Stimulated activated naive CD8-positive, alpha-beta T cell treated with anti-CD3 and anti-CD28 coated beads, Interleukin-15, Interleukin-2, amounts not matched to agents 100 ng/mL and 50 ng/mL, for 24 hours (primary cell): ENCODE measurements around the gene SNAI1.
"Not testable (repeated sequence)": the region's sequence is repeated elsewhere in the genome, so short reads cannot be mapped to it uniquely, and the experiment has no call there.

Experiments
- H3K27ac Mint-ChIP-seq: one replicate; pipeline ENCODE4 v1.8.0; 2021; ENCODE audit warnings: mild to moderate bottlenecking, mixed read lengths
- H3K27me3 Mint-ChIP-seq: one replicate; pipeline ENCODE4 v1.8.0; 2021; ENCODE audit warnings: mixed read lengths
- H3K36me3 Mint-ChIP-seq: one replicate; pipeline ENCODE4 v1.8.0; 2021; ENCODE audit warnings: low read depth, mixed read lengths
- H3K4me1 Mint-ChIP-seq: one replicate; pipeline ENCODE4 v1.8.0; 2021; ENCODE audit warnings: low read depth, mixed read lengths
- H3K4me3 Mint-ChIP-seq: one replicate; pipeline ENCODE4 v1.8.0; 2021; ENCODE audit warnings: mild to moderate bottlenecking, mixed read lengths
- H3K9me3 Mint-ChIP-seq: one replicate; pipeline ENCODE4 v1.8.0; 2021; ENCODE audit warnings: mixed read lengths

The SNAI1 gene

DNA sequence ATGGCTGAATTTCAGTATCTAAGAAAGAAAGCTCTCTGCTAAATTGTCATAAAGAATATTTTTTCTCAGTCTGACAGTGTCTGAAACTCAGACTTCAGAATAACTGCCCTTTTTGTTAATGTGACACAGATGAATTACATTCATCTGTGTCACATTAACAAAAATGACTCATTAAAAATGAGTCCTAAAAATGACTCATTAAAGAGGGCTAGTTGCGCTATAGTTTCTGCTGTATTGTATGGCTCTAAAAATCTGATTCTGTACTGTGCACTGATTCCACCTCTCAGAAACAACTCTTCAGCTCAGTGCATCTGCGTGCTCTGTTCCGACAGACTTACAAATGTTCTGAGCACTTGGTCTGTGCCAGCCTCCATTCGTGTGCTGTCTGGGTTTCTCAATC is 31.6 kb upstream of the SNAI1 start:
- no peaks in the 10 kb centered on the region for H3K27me3 Mint-ChIP-seq
- peak overlapping the region; percentile 49 for H3K27ac Mint-ChIP-seq
- no peaks in the 10 kb centered on the region for H3K9me3 Mint-ChIP-seq
- no peak overlapping the region for H3K4me3 Mint-ChIP-seq
- H3K4me1 Mint-ChIP-seq: peaks cover 17% of the 10 kb centered on the region
- H3K36me3 Mint-ChIP-seq: peaks cover 81% of the 10 kb centered on the region

DNA sequence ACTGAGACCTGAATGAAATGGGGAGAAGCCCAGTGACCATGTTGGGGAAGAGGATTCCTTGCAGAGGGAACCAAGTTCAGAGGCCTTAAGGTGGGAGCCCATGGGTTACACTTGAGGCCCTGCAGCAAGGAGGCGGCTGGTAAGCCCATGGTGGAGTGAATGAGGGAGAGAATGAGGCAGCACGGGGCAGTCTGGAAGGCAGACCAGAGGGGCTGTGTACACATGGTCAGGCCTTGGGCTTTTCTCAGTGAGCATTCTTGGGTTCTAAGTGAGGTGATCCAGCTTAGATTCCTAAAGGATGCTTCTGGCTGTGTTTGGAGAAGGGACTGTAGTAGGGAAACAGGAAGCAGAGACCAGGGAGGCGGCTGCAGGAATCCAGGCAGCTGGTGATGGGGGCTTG is 27.6 kb upstream of the SNAI1 start:
- Mint-ChIP-seq H3K27ac (no peak overlapping the region), H3K9me3 (no peaks in the 10 kb centered on the region), H3K36me3 (peaks cover 65% of the 10 kb centered on the region), H3K4me3 (no peak overlapping the region), H3K4me1 (peaks cover 27% of the 10 kb centered on the region), H3K27me3 (no peaks in the 10 kb centered on the region)

DNA sequence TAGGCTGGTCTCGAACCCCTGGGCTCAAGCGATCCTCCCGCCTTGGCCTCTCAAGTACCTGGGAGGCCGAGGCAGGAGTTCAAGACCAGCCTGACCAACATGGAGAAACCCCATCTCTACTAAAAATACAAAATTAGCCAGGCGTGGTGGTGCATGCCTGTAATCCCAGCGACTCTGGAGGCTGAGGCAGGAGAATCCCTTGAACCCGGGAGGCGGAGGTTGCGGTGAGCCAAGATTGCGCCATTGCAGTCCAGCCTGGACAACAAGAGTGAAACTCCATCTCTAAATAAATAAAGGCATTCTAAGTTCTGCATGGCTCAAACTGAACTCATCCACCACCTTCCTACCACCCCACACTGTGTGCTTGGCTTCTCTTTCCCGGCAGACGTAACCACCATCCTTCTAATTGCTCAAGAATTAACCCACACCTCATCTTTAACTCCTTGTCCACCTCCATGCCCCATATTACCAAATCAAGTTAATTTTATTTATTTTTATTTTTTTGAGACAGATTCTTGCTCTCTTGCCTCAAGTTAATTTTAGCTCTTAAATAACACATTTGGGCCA is 26.9 kb upstream of the SNAI1 start:
- H3K27ac Mint-ChIP-seq, H3K9me3 Mint-ChIP-seq, H3K27me3 Mint-ChIP-seq, H3K4me3 Mint-ChIP-seq: not testable (repeated sequence)
- Mint-ChIP-seq H3K36me3 (peaks cover 57% of the 10 kb centered on the region), H3K4me1 (peaks cover 23% of the 10 kb centered on the region)

DNA sequence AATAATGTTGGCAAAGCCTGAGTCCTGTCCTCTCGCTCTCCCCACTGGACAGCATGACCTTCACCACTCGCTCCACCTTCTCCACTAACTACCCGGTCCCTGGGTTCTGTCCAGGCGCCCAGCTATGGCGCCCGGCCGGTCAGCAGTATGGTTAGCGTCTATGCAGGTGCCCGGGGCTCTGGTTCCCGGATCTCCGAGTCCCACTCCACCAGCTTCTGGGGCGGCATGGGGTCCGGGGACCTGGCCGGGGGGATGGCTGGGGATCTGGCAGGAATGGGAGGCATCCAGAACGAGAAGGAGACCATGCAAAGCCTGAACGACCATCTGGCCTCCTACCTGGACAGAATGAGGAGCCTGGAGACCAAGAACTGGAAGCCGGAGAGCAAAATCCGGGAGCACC is 26.1 kb upstream of the SNAI1 start:
- Mint-ChIP-seq H3K4me1 (peaks cover 18% of the 10 kb centered on the region), H3K36me3 (peaks cover 55% of the 10 kb centered on the region), H3K4me3 (no peak overlapping the region), H3K9me3 (no peaks in the 10 kb centered on the region), H3K27me3 (no peaks in the 10 kb centered on the region), H3K27ac (no peak overlapping the region)

DNA sequence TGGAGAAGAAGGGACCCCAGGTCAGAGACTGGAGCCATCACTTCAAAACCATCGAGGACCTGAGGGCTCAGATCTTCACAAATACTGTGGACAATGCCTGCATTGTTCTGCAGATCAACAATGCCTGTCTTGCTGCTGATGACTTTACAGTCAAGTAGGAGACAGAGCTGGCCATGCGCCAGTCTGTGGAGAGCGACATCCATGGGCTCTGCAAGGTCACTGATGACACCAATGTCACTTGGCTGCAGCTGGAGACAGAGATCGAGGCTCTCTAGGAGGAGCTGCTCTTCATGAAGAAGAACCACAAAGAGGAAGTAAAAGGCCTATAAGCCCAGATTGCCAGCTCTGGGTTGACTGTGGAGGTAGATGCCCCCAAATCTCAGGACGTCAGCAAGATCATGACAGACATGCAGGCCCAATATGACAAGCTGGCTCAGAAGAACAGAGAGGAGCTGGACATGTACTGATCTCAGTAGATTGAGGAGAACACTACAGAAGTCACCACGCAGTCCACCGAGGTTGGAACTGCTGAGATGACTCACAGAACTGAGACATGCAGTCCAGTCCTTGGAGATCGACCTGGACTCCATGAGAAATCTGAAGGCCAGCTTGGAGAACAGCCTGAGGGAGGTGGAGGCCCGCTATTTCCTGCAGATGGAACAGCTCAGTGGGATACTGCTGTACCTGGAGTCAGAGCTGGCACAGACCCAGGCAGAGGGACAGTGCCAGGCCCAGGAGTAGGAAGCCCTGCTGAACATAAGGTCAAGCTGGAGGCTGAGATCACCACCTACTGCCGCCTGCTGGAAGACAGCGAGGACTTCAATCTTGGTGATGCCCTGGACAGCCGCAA is 25.5 kb upstream of the SNAI1 start:
- H3K9me3 Mint-ChIP-seq: not testable (repeated sequence)

DNA sequence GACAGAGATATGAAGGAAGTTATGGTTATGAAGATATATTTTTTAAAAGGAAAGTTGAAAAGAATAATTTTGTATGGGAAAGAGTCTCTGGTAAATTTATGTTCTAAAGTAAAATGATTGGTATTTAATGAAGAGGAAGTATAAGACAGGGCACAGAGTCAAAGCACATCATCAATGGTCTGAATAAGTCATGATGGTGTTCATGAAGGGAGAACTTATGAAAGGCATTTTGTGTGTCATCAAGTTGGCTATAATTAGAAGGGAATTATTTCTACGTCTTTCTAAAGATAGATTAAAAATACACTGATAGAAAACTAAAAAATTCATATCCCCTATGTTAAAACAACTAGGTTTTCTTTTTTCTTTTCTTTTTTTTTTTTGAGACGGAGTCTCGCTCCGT is 21.4 kb upstream of the SNAI1 start:
- H3K4me1 Mint-ChIP-seq: peaks cover 18% of the 10 kb centered on the region
- H3K9me3 Mint-ChIP-seq: no peaks in the 10 kb centered on the region
- no peak overlapping the region for H3K4me3 Mint-ChIP-seq
- H3K36me3 Mint-ChIP-seq: peaks cover 20% of the 10 kb centered on the region
- H3K27ac Mint-ChIP-seq: no peak overlapping the region
- H3K27me3 Mint-ChIP-seq: no peaks in the 10 kb centered on the region

More for the DNA sequence above, 25.5 kb upstream of the SNAI1 start:
- peak overlapping the region; percentile 24 for H3K27ac Mint-ChIP-seq
- not testable (repeated sequence) for H3K4me3 Mint-ChIP-seq, H3K27me3 Mint-ChIP-seq
- peaks cover 50% of the 10 kb centered on the region for H3K36me3 Mint-ChIP-seq
- peaks cover 18% of the 10 kb centered on the region for H3K4me1 Mint-ChIP-seq

DNA sequence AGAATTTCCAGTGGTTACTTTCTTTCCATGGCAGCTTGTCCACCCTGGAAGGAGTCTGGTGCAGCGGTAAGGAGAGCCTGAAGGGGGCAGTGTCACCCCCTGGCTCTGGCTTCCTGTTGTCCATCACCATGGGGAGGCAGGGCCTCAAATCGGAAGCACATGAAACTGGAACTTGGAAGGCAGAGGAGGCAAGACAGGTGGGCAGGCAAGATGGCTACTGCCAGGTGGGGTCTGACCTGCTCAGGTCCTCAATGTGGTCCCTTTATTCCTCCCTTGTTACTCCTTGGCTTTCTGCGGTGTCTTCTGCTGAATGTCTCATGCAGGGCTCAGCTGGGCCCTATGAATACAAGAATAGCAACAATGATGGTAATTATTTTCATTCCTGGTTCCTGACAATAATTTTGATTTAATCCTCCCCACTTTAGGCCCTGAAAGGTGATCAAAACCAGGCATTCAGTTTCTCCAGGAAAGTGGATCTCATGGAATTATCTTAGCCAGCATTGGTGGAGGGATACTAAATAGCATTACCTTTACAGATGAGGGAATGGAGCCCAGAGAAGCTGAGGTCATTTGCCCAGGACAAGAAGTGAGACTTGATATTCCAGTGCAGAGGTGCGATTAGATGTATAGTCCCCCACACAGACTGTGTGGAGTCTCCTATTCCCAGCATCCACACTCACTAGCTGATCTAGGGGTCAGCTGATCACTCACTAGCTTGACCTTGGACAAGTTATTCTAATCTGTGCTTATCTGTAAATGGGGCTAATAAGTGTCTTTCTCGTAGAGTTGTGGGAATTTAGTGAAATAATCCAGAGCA is 17.6 kb upstream of the SNAI1 start:
- Mint-ChIP-seq H3K4me1 (no peaks in the 10 kb centered on the region), H3K27me3 (no peaks in the 10 kb centered on the region), H3K9me3 (no peaks in the 10 kb centered on the region), H3K4me3 (no peak overlapping the region), H3K36me3 (peaks cover 4% of the 10 kb centered on the region), H3K27ac (no peak overlapping the region)

DNA sequence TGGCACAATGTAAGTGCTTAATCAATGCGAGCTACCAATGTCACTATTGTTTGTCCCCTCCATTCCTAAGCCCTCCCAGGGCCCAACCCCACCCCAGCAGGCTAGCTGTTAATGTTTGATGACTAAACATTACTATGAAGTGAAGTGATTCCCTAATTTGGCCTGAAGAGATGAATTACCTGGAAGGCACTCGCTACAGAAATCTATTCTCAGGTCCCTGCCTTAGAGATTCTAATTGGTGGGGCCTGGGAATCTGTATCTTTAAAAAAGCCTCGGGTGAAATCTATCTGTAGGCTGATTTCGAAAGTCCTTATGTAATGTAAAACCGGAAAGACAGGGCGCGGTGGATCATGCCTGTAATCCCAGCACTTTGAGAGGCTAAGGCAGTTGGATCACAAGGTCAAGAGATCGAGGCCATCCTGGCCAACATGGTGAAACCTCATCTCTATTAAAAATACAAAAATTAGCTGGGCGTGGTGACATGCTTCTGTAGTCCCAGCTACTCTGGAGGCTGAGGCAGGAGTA is 16.9 kb upstream of the SNAI1 start:
- no peaks in the 10 kb centered on the region for H3K9me3 Mint-ChIP-seq
- H3K27ac Mint-ChIP-seq: no peak overlapping the region
- H3K36me3 Mint-ChIP-seq: peaks cover 4% of the 10 kb centered on the region
- H3K27me3 Mint-ChIP-seq: no peaks in the 10 kb centered on the region
- H3K4me3 Mint-ChIP-seq: no peak overlapping the region
- H3K4me1 Mint-ChIP-seq: no peaks in the 10 kb centered on the region

DNA sequence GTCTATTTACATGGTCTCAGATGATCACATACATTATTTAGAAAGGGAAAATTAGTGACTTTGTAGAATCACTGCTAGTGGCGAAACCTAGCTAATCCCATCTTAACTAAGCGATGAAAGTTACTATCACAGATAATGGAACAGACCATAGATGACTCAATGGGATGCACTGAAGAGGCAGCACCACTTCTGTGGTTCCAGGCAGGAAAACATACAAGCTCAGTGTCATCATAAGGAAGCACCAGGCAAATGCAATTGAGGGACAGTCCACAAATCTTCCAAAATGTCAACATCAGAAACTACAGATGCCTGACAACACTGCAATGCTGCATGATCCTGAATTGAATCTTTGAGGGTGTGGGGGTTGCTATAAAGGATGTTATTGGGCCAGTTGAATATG is 15.9 kb upstream of the SNAI1 start:
- Mint-ChIP-seq H3K36me3 (no peaks in the 10 kb centered on the region), H3K4me3 (no peak overlapping the region), H3K27me3 (no peaks in the 10 kb centered on the region), H3K27ac (no peak overlapping the region), H3K4me1 (no peaks in the 10 kb centered on the region), H3K9me3 (no peaks in the 10 kb centered on the region)

DNA sequence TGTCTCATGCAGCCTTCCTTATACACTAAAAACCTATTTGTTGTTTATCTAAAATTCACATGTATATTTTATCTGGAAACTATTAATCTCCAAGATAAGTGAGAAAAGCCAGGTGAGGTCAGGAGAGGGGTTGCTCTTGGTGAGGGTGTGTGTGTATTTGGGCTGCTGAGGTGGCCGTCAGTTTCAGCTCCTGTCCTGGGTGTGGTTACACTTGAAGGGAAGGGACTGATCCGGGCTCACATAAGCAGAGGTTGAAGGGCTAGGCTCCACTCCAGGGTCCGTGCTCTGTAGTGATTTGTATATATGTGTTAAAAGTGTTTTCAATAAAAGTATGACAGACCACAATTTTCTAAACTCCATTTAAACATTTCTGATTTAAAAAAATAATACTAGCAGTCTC is 13.5 kb upstream of the SNAI1 start:
- Mint-ChIP-seq H3K27me3 (no peaks in the 10 kb centered on the region), H3K27ac (no peak overlapping the region), H3K9me3 (no peaks in the 10 kb centered on the region), H3K36me3 (no peaks in the 10 kb centered on the region), H3K4me1 (no peaks in the 10 kb centered on the region), H3K4me3 (no peak overlapping the region)

DNA sequence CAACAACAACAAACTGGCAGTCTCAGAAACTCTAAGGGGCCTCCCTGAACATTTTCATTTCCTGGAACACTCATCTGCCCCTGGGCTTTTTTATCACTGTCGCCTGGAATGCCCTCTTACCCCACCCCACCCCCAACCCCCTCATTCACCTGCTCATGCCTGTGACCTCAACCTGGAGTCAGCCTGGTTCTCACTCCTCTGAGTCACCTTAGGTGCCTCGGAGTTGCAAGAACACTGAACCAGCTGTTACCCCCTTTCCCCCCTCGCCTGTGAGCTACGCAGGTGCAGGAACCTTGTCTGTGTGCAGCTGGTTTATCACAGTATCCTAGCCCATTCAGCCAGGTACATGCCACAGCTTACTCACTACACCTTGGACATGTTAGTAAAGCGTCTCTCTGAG is 12.8 kb upstream of the SNAI1 start:
- no peak overlapping the region for H3K4me3 Mint-ChIP-seq
- no peaks in the 10 kb centered on the region for H3K36me3 Mint-ChIP-seq
- H3K27ac Mint-ChIP-seq: no peak overlapping the region
- no peaks in the 10 kb centered on the region for H3K9me3 Mint-ChIP-seq
- H3K27me3 Mint-ChIP-seq: no peaks in the 10 kb centered on the region
- no peaks in the 10 kb centered on the region for H3K4me1 Mint-ChIP-seq

DNA sequence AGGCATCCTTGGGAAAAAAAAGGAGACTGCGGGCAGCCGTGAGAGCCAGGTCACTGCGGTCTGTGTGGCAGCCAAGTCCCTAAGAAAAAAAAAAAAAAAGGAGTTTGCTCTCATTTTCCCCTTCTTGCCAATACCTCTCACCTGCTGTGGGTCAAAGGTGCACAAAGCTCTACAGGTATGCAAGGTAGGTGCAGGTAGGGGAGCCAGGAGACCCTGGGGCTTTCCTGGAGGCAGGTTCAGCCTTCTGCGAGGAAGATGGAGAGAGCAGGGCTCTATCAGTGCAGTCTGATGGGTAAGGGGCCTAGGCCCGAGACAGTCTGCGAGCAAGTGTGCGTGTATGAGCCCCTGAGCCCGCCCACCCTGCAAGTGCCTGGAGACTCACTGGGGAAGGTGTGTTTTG is 12.3 kb upstream of the SNAI1 start:
- Mint-ChIP-seq H3K4me1 (no peaks in the 10 kb centered on the region), H3K27me3 (no peaks in the 10 kb centered on the region), H3K4me3 (no peak overlapping the region), H3K27ac (no peak overlapping the region), H3K9me3 (no peaks in the 10 kb centered on the region), H3K36me3 (no peaks in the 10 kb centered on the region)

DNA sequence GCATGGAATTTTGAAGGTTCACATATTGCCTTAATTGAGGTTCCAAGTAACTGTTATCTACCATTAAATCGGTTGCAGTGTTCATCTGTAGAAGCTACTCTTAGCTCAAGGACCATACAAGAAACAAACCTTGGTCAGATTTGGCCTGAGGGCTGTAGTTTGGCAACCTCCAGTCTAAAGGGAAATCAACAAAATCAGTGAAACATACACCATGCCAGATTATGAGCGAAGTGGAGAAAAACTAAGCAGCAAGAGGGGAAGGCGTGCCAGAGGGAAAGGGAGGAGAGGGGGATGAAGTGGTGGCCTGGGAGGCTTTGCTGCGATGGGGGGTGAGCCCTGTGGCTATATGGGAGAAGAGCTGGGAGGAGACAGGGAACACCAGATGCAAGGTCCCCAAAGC is 8.8 kb upstream of the SNAI1 start:
- Mint-ChIP-seq H3K27ac (no peak overlapping the region), H3K9me3 (no peaks in the 10 kb centered on the region)

DNA sequence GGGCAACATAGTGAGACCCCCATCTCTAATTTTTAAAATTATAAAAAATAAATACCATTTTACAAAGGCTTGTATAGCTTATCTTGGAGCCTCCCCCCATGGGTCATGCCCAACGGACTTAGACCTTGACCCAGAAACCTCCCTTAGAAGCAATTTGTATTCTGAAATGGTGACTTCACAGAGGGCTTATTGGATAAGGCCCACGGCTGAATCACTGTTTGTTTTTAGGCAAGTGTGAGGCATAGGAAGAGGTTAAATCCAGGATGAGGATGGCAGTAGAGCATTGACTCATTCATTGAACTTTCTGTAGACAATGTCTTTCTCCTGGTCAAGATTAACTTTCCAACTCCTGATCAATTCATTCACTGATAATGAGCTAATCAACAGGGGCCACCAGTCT is 6.2 kb upstream of the SNAI1 start:
- Mint-ChIP-seq H3K4me3 (no peak overlapping the region), H3K36me3 (no peaks in the 10 kb centered on the region), H3K4me1 (peaks cover 6% of the 10 kb centered on the region), H3K27me3 (no peaks in the 10 kb centered on the region), H3K9me3 (no peaks in the 10 kb centered on the region), H3K27ac (no peak overlapping the region)

More for the DNA sequence above, 8.8 kb upstream of the SNAI1 start:
- H3K4me1 Mint-ChIP-seq: no peaks in the 10 kb centered on the region
- H3K4me3 Mint-ChIP-seq: no peak overlapping the region
- no peaks in the 10 kb centered on the region for H3K36me3 Mint-ChIP-seq
- no peaks in the 10 kb centered on the region for H3K27me3 Mint-ChIP-seq

DNA sequence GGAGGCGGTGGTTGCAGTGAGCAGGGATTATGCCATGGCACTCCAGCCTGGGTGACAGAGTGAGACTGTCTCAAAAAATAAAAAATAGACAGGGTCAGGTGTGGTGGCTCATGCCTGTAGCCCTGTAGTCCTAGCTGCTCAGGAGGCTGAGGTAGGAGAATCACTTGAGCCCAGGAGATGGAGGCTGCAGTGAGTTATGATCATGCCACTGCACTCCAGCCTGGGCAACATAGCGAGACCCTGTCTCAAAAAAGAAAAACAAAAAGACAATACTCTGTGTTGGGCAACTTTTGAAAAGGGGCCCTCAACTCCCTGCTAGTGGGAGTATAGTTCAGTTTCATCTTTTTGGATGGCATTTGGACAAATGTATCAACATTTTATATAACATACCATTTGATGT is 5.0 kb upstream of the SNAI1 start:
- not testable (repeated sequence) for H3K27ac Mint-ChIP-seq, H3K4me3 Mint-ChIP-seq, H3K9me3 Mint-ChIP-seq, H3K27me3 Mint-ChIP-seq, H3K36me3 Mint-ChIP-seq
- peaks cover 12% of the 10 kb centered on the region for H3K4me1 Mint-ChIP-seq
